ENCODE data around the gene SLC24A5. TPM values are rescaled to one million over a fixed set of nuclear protein-coding genes. Genes with fewer than 3 reads are reported as not detected.

Gene SLC24A5
- total and polyA plus RNA-seq, 9 of the 15 experiments (the other 6 are each of a cell fraction or from before 2014, with no cell fraction given), result not detected

DNA sequence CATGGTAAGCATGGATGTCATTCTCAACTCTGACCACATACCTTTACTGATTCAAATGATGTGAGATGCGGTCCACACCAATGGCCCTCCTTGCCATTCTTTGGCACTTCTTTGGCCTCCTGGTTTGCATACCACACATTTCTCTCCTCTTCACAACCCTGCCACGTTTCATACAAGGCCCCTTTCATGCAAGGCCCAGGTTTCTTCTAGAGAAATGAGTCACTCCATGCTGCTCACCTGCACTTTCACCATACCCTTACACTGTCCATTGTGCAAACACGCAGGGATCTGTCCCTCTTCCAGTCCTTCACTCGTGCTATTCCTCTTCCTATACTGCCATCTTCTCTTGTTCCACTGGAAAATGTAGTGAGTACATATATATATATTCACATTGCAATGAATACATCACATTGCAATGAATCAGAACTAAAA is 24.4 kb upstream of the SLC24A5 start:
- Histone ChIP-seq H3K27me3 (ENCODE audit: control insufficient read depth in 2 of 2, insufficient read depth in 2 of 2, low read length in 2 of 2) (no peaks in the 10 kb centered on the region), H2AFZ (ENCODE audit: low read depth, low read length) (no peak overlapping the region), H3K4me1 (replicated peaks in 1 of 2; ENCODE audit: control insufficient read depth in 2 of 2, insufficient read depth in 2 of 2, low read length in 2 of 2) (no peaks in the 10 kb centered on the region), H4K20me1 (replicated peaks; ENCODE audit: control insufficient read depth, insufficient read depth, low read length) (no peaks in the 10 kb centered on the region), H3K79me2 (ENCODE audit: control insufficient read depth, insufficient read depth, low read length) (no peaks in the 10 kb centered on the region), H3K36me3 (ENCODE audit: control insufficient read depth, insufficient read depth, low read length) (no peaks in the 10 kb centered on the region), H3K9me3 (replicated peaks; ENCODE audit: control insufficient read depth, insufficient read depth, low read depth, low read length) (no peaks in the 10 kb centered on the region), H3K4me3 (no peak overlapping the region), H3K9me1 (ENCODE audit: control insufficient read depth, insufficient read depth, low read length) (no peaks in the 10 kb centered on the region), H3K4me2 (ENCODE audit: insufficient read depth, low read length) (no peak overlapping the region), H3K9ac (ENCODE audit: insufficient read depth in 1 of 2, low read depth in 2 of 2, low read length in 2 of 2) (no peak overlapping the region), H3K27ac (ENCODE audit: extremely low read depth, low read depth, low read length) (no peak overlapping the region)
- ChIA-PET POLR2A (no interaction called here), CTCF (ENCODE audit: low intra/inter-chr PET ratio) (no interaction called here)
- 5% methylated on average over 4 of the region's 4 CpGs for WGBS (ENCODE audit: insufficient coverage, low coverage, missing lambda C conversion rate)
- ATAC-seq, result no peak
- intact Hi-C loops (cut with micrococcal nuclease), result no loop called here
- no peak for FAIRE-seq
- BruUV-seq (replicated peaks), result no TSS peak
- no peak for DNase-seq (ENCODE audit: extremely low read depth in 1 of 4, low spot score in 3 of 4)
- TF ChIP-seq SNRNP70 (optimal IDR thresholded peaks at IDR 0.05; ENCODE audit: low read depth, low read length) (no peak), CBX5 (IDR thresholded peaks at IDR 0.05; ENCODE audit: borderline replicate concordance, low read depth) (no peak), PHF21A (IDR thresholded peaks at IDR 0.05; ENCODE audit: borderline replicate concordance, low read depth) (no peak), HDAC1 (IDR thresholded peaks at IDR 0.05) (no peak), ILF3 (IDR thresholded peaks at IDR 0.05; ENCODE audit: borderline replicate concordance) (no peak), ZKSCAN3 (CRISPR knock-in tag; IDR thresholded peaks at IDR 0.05) (no peak), PHB2 (IDR thresholded peaks at IDR 0.05; ENCODE audit: low read depth) (no peak), RNF2 (IDR thresholded peaks at IDR 0.05) (no peak), PML (IDR thresholded peaks at IDR 0.05; ENCODE audit: low read length) (no peak), GTF2A2 (tag; IDR thresholded peaks at IDR 0.05) (no peak), MTA3 (IDR thresholded peaks at IDR 0.05; ENCODE audit: borderline replicate concordance) (no peak), CBX2 (IDR thresholded peaks at IDR 0.05; ENCODE audit: insufficient read depth, low read length, poor library complexity, severe bottlenecking) (no peak)
- TF ChIP-seq, protein P1, sequence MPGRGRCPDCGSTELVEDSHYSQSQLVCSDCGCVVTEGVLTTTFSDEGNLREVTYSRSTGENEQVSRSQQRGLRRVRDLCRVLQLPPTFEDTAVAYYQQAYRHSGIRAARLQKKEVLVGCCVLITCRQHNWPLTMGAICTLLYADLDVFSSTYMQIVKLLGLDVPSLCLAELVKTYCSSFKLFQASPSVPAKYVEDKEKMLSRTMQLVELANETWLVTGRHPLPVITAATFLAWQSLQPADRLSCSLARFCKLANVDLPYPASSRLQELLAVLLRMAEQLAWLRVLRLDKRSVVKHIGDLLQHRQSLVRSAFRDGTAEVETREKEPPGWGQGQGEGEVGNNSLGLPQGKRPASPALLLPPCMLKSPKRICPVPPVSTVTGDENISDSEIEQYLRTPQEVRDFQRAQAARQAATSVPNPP (IDR thresholded peaks at IDR 0.05; ENCODE audit: borderline replicate concordance, insufficient read depth, insufficient read length), result no peak
- TF ChIP-seq, protein P2, sequence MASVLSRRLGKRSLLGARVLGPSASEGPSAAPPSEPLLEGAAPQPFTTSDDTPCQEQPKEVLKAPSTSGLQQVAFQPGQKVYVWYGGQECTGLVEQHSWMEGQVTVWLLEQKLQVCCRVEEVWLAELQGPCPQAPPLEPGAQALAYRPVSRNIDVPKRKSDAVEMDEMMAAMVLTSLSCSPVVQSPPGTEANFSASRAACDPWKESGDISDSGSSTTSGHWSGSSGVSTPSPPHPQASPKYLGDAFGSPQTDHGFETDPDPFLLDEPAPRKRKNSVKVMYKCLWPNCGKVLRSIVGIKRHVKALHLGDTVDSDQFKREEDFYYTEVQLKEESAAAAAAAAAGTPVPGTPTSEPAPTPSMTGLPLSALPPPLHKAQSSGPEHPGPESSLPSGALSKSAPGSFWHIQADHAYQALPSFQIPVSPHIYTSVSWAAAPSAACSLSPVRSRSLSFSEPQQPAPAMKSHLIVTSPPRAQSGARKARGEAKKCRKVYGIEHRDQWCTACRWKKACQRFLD (CRISPR knock-in tag; IDR thresholded peaks at IDR 0.05), result no peak
- TF ChIP-seq, protein P3, sequence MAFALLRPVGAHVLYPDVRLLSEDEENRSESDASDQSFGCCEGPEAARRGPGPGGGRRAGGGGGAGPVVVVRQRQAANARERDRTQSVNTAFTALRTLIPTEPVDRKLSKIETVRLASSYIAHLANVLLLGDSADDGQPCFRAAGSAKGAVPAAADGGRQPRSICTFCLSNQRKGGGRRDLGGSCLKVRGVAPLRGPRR (CRISPR knock-in tag; IDR thresholded peaks at IDR 0.05), result no peak
- in situ Hi-C loops (cut with MboI), result no loop called here

Measured in K562 (cell line).